H1 (cell line): Measurements from ENCODE around the gene SV2B.

Experiments used
- EZH2 ChIP-seq: fragments of 200-600 bp; sonication (generic); IDR thresholded peaks from 2 replicates; pipeline ENCODE4 v1.7.1; 2012; ENCODE audit warnings: low read depth, mild to moderate bottlenecking, moderate library complexity, low read length, inconsistent platforms; ENCODE audit not compliant: severe bottlenecking
- TAF1 ChIP-seq: IDR thresholded peaks from 2 replicates; pipeline ENCODE4 v1.6.1; 2011; ENCODE audit warnings: mild to moderate bottlenecking, low read depth, low read length
- TF ChIP-seq, protein P1 (sequence below), 3 experiments: IDR thresholded peaks; 1 replicate in 2 of 3; 2 replicates in 1 of 3; pipeline versions ENCODE4 v1.5.1 to v1.6.1; 2011; ENCODE audit warnings: low read length in 3 of 3, mild to moderate bottlenecking in 3 of 3, inconsistent platforms in 2 of 3, low read depth in 1 of 3, moderate library complexity in 1 of 3; ENCODE audit not compliant: insufficient read depth in 1 of 3; ENCODE audit errors: control extremely low read depth in 1 of 3

- no peak for TF ChIP-seq TAF1
- TF ChIP-seq, protein P1, sequence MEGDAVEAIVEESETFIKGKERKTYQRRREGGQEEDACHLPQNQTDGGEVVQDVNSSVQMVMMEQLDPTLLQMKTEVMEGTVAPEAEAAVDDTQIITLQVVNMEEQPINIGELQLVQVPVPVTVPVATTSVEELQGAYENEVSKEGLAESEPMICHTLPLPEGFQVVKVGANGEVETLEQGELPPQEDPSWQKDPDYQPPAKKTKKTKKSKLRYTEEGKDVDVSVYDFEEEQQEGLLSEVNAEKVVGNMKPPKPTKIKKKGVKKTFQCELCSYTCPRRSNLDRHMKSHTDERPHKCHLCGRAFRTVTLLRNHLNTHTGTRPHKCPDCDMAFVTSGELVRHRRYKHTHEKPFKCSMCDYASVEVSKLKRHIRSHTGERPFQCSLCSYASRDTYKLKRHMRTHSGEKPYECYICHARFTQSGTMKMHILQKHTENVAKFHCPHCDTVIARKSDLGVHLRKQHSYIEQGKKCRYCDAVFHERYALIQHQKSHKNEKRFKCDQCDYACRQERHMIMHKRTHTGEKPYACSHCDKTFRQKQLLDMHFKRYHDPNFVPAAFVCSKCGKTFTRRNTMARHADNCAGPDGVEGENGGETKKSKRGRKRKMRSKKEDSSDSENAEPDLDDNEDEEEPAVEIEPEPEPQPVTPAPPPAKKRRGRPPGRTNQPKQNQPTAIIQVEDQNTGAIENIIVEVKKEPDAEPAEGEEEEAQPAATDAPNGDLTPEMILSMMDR (IDR thresholded peaks at IDR 0.05; ENCODE audit: control extremely low read depth in 1 of 3, insufficient read depth in 1 of 3, low read depth in 1 of 3, low read length in 3 of 3) = no peak
- no peak for TF ChIP-seq EZH2
These were observed 208.1 kb downstream of the SV2B start for GRCh38 chr15:91308199-91308598.
